Measurements from ENCODE around the gene ATP8A1.

The ATP8A1 gene

DNA sequence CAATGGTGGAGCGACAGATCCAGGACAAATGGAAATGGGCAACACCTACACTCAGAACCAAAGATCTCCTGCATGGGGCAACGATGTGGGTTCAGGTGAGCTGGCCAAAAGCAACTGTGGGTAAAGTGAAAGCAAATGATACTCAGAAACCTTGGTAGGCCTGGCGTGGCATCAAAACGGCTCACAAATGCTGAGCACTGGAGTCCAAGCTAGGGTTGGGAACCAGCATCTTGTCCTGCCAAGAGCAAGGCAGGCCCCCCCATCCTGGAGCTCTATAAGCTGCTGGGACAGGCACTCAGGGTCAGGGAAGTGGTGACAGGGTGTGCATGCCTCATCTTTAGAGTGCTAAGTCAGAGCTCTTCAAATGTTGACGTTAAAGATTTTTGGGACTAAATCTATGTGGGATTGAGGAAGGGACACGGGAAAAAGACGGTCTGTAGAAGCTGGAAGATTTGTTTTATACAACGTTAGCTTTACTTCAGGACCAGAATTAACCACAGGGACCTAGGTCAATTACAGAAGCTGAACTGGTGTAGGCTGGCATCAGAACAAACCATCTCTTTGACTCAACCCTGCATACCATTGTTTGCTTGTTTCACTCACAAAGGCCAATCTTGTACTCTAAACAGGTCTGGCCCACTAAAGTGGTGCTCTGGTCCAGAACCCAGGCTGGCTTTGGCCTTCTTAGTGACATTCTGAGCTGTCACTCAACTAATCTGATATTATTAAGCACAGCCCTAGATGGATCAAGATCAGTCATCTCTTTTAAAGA, 10.7 kb downstream of the ATP8A1 start:
- peaks cover 22% of the 10 kb centered on the region for H3K4me1 ChIP-seq (ENCODE audit: low read length)
- no peaks in the 10 kb centered on the region for H3K36me3 ChIP-seq (replicated peaks; ENCODE audit: low read depth, low read length)
- H3K9me3 ChIP-seq (ENCODE audit: insufficient read depth, low read length), result no peaks in the 10 kb centered on the region
- H3K79me2 ChIP-seq (ENCODE audit: low read length), result peaks cover 89% of the 10 kb centered on the region
- TF ChIP-seq, protein P1, sequence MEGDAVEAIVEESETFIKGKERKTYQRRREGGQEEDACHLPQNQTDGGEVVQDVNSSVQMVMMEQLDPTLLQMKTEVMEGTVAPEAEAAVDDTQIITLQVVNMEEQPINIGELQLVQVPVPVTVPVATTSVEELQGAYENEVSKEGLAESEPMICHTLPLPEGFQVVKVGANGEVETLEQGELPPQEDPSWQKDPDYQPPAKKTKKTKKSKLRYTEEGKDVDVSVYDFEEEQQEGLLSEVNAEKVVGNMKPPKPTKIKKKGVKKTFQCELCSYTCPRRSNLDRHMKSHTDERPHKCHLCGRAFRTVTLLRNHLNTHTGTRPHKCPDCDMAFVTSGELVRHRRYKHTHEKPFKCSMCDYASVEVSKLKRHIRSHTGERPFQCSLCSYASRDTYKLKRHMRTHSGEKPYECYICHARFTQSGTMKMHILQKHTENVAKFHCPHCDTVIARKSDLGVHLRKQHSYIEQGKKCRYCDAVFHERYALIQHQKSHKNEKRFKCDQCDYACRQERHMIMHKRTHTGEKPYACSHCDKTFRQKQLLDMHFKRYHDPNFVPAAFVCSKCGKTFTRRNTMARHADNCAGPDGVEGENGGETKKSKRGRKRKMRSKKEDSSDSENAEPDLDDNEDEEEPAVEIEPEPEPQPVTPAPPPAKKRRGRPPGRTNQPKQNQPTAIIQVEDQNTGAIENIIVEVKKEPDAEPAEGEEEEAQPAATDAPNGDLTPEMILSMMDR (IDR thresholded peaks at IDR 0.05; ENCODE audit: low read depth, low read length), result no peak
- TF ChIP-seq EZH2phosphoT487 (IDR thresholded peaks at IDR 0.05; ENCODE audit: low read depth), result no peak
- no peak overlapping the region for H2AFZ ChIP-seq (ENCODE audit: low read depth, low read length)
- no peak overlapping the region for H3K27ac ChIP-seq (ENCODE audit: low read length)
- no peaks in the 10 kb centered on the region for H3K27me3 ChIP-seq (ENCODE audit: low read depth, low read length)
- no peak overlapping the region for H3K9ac ChIP-seq (ENCODE audit: low read length)
- no peak overlapping the region for H3K4me3 ChIP-seq (ENCODE audit: low read length)
- no peaks in the 10 kb centered on the region for H4K20me1 ChIP-seq (ENCODE audit: insufficient read depth, low read length)
- no peak overlapping the region for H3K4me2 ChIP-seq (ENCODE audit: low read length)

DNA sequence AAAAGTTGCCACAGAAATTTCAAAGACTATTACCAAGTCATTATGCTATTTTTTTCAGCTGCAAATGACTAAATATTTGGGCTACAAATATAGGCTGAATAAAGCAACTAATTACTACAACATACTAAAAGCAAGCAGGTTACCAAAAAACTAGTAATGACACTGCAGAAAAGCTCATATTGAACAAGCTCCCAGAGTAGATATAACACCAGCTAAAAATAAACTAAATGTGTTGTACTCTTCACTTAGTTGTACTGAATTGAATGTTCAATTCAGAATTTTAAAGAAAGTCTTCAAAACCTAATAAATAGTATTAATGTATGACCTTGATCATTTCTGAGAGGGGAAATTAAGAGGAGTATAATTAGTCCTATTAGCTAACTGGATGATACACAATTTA, 12.0 kb downstream of the ATP8A1 start:
- Histone ChIP-seq H3K27ac (ENCODE audit: low read length) (no peak overlapping the region), H3K36me3 (replicated peaks; ENCODE audit: low read depth, low read length) (no peaks in the 10 kb centered on the region), H3K4me1 (ENCODE audit: low read length) (peaks cover 35% of the 10 kb centered on the region), H4K20me1 (ENCODE audit: insufficient read depth, low read length) (no peaks in the 10 kb centered on the region), H3K4me3 (ENCODE audit: low read length) (no peak overlapping the region), H3K79me2 (ENCODE audit: low read length) (peaks cover 93% of the 10 kb centered on the region), H3K9me3 (ENCODE audit: insufficient read depth, low read length) (no peaks in the 10 kb centered on the region), H3K9ac (ENCODE audit: low read length) (no peak overlapping the region), H3K4me2 (ENCODE audit: low read length) (no peak overlapping the region), H2AFZ (ENCODE audit: low read depth, low read length) (no peak overlapping the region), H3K27me3 (ENCODE audit: low read depth, low read length) (no peaks in the 10 kb centered on the region)
- no peak for TF ChIP-seq EZH2phosphoT487 (IDR thresholded peaks at IDR 0.05; ENCODE audit: low read depth)
- TF ChIP-seq, protein P1 (IDR thresholded peaks at IDR 0.05; ENCODE audit: low read depth, low read length), result no peak

DNA sequence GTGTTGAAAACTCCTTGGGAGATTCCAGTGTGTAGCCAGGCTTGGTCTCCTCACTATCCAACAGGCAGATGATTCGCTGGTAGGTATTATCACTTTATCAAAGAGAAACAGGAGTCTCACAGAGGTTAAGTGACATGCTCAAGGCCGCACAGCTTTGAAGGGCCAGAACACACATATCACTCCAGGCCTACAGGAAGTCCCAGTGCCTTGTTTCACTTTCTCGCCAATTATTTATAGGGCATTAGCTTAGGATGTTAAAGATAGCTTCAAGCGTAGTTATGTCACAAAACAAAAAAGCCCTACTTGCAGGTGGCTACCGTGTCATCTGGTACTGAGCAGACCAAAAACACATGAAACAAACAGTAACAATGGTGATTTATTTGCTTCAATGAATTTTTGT, 13.2 kb downstream of the ATP8A1 start:
- H3K27me3 ChIP-seq (ENCODE audit: low read depth, low read length), result no peaks in the 10 kb centered on the region
- no peak overlapping the region for H3K27ac ChIP-seq (ENCODE audit: low read length)
- H4K20me1 ChIP-seq (ENCODE audit: insufficient read depth, low read length), result no peaks in the 10 kb centered on the region
- peak overlapping the region; percentile 32 for H3K4me2 ChIP-seq (ENCODE audit: low read length)
- peaks cover 48% of the 10 kb centered on the region for H3K4me1 ChIP-seq (ENCODE audit: low read length)
- H3K4me3 ChIP-seq (ENCODE audit: low read length), result no peak overlapping the region
- H2AFZ ChIP-seq (ENCODE audit: low read depth, low read length), result no peak overlapping the region
- H3K9ac ChIP-seq (ENCODE audit: low read length), result no peak overlapping the region
- no peaks in the 10 kb centered on the region for H3K36me3 ChIP-seq (replicated peaks; ENCODE audit: low read depth, low read length)
- TF ChIP-seq EZH2phosphoT487 (IDR thresholded peaks at IDR 0.05; ENCODE audit: low read depth), result no peak
- TF ChIP-seq, protein P1 (IDR thresholded peaks at IDR 0.05; ENCODE audit: low read depth, low read length), result no peak
- no peaks in the 10 kb centered on the region for H3K9me3 ChIP-seq (ENCODE audit: insufficient read depth, low read length)
- H3K79me2 ChIP-seq (ENCODE audit: low read length), result peaks cover 94% of the 10 kb centered on the region

DNA sequence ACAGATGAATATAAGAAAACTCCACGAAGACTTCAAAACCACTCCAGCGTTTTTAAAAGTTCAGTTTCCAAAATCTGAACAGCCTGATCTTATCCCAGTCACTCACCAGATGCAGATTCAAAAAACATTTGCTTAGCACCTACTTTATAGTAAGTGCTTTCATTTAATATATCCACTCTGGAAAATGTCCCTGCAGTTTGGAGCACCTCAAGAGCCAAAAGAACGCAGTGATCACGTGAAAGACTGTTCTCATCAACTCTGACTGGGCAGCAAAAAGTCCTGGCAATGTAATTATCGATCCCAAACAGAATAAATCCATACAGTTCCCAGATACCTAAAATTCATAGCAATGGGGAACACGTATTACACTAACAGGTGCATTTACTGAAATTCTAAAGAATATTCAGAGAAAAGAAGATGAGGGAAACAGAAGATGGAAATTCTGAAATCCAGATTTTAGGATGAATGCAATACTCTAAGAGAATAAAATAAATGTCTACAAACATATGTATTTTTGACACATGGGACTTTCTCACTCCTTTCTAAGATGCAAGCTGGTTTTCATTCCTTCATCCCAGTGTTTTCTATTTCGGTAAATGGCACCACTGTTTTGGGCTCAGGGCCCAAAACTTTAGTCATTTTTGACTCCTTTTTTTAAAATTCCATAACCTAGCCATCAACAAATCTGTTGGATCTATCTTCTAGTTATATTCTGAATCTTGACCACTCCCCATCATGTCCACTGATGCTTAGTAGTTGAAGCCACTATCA, 13.9 kb downstream of the ATP8A1 start:
- Histone ChIP-seq H3K79me2 (ENCODE audit: low read length) (peaks cover 97% of the 10 kb centered on the region), H3K9ac (ENCODE audit: low read length) (no peak overlapping the region)
- TF ChIP-seq EZH2phosphoT487 (IDR thresholded peaks at IDR 0.05; ENCODE audit: low read depth), result no peak
- TF ChIP-seq, protein P1 (IDR thresholded peaks at IDR 0.05; ENCODE audit: low read depth, low read length), result no peak

More for the DNA sequence above, 13.9 kb downstream of the ATP8A1 start:
- Histone ChIP-seq H3K4me1 (ENCODE audit: low read length) (peaks cover 54% of the 10 kb centered on the region), H3K36me3 (replicated peaks; ENCODE audit: low read depth, low read length) (no peaks in the 10 kb centered on the region), H2AFZ (ENCODE audit: low read depth, low read length) (no peak overlapping the region), H3K27ac (ENCODE audit: low read length) (no peak overlapping the region), H3K4me2 (ENCODE audit: low read length) (0 out of 2 replicates have a peak overlapping the region, but pooled peaks have one; percentile 32), H3K27me3 (ENCODE audit: low read depth, low read length) (no peaks in the 10 kb centered on the region), H3K4me3 (ENCODE audit: low read length) (no peak overlapping the region), H3K9me3 (ENCODE audit: insufficient read depth, low read length) (no peaks in the 10 kb centered on the region), H4K20me1 (ENCODE audit: insufficient read depth, low read length) (no peaks in the 10 kb centered on the region)

All from OCI-LY3 (cell line).